LNCaP clone FGC (cell line): ENCODE data around the gene MSI1.

Source experiments
- DNase-seq: peaks from one replicate; pipeline ENCODE4 v3.0.0-alpha.2; 2011; ENCODE audit warnings: low read depth
- H3K4me3 ChIP-seq: 2 replicates; pipeline ENCODE4 v1.5.1; 2011; ENCODE audit warnings: mild to moderate bottlenecking, low read depth, low read length, control low read depth
- TF ChIP-seq, protein P1 (sequence below): IDR thresholded peaks from 2 replicates; pipeline ENCODE4 v1.5.1; 2012; ENCODE audit warnings: mild to moderate bottlenecking; ENCODE audit not compliant: control insufficient read depth, insufficient read depth; ENCODE audit errors: extremely low read depth

The MSI1 gene

GRCh38 chr12:120394483-120395367 lies 25.8 kb upstream of the MSI1 start:
- TF ChIP-seq, protein P1, sequence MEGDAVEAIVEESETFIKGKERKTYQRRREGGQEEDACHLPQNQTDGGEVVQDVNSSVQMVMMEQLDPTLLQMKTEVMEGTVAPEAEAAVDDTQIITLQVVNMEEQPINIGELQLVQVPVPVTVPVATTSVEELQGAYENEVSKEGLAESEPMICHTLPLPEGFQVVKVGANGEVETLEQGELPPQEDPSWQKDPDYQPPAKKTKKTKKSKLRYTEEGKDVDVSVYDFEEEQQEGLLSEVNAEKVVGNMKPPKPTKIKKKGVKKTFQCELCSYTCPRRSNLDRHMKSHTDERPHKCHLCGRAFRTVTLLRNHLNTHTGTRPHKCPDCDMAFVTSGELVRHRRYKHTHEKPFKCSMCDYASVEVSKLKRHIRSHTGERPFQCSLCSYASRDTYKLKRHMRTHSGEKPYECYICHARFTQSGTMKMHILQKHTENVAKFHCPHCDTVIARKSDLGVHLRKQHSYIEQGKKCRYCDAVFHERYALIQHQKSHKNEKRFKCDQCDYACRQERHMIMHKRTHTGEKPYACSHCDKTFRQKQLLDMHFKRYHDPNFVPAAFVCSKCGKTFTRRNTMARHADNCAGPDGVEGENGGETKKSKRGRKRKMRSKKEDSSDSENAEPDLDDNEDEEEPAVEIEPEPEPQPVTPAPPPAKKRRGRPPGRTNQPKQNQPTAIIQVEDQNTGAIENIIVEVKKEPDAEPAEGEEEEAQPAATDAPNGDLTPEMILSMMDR = no peak
- peak overlapping the region; percentile 16; the same call in 1 of the 2 replicates for H3K4me3 ChIP-seq
- DNase-seq = peak; percentile 92

- DNase-seq = no peak
- no peak overlapping the region for H3K4me3 ChIP-seq
- TF ChIP-seq, protein P1 = no peak
Measured at GRCh38 chr12:120390540-120391120, 21.7 kb upstream of the MSI1 start.

- DNase-seq = no peak
- H3K4me3 ChIP-seq = no peak overlapping the region
- TF ChIP-seq, protein P1 = no peak
Measured at GRCh38 chr12:120388691-120389481, 19.9 kb upstream of the MSI1 start.

- DNase-seq = no peak
- TF ChIP-seq, protein P1 = no peak
- no peak overlapping the region for H3K4me3 ChIP-seq
Measured at GRCh38 chr12:120381752-120382419, 12.9 kb upstream of the MSI1 start.

GRCh38 chr12:120378036-120378435 lies 9.1 kb upstream of the MSI1 start:
- H3K4me3 ChIP-seq = no peak overlapping the region
- TF ChIP-seq, protein P1 = no peak
- DNase-seq = no peak

DNA sequence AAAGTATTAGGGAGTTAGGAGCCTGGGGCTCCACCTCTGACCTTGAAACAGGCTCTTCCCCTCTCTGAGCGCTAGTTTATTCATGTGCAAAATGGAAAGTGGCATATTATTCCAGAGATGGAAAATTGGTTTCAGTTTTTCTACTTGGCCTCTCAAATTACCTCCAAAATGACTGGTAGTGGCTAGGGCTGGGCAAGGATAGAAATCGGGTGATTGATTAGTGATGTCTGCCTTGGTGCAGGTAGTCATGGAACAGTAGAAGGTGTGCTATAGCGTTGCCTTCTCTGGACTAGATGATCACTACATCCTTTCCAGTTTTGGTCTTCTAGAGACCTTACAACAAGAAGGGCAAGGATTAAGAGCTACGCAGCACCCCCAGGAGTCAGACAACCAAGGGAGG lies 8.6 kb upstream of the MSI1 start:
- H3K4me3 ChIP-seq = no peak overlapping the region
- TF ChIP-seq, protein P1 = no peak
- no peak for DNase-seq
